GM19023 (cell line): Measurements from ENCODE around the gene PSAPL1.

Experiments
- ATAC-seq: cut with Tn5 transposase; IDR thresholded peaks from one replicate; pipeline ENCODE4 v1.9.1; 2021; ENCODE audit warnings: mild to moderate bottlenecking, moderate library complexity; ENCODE audit not compliant: unreplicated experiment

Gene PSAPL1

GRCh38 chr4:7420661-7421040 is 14.1 kb downstream of the PSAPL1 start:
- no peak for ATAC-seq

GRCh38 chr4:7419961-7420660 is 14.6 kb downstream of the PSAPL1 start:
- no peak for ATAC-seq

GRCh38 chr4:7418131-7418943 is 16.4 kb downstream of the PSAPL1 start:
- no peak for ATAC-seq

- ATAC-seq = no peak
These were observed 17.1 kb downstream of the PSAPL1 start for GRCh38 chr4:7417639-7418038.

GRCh38 chr4:7416745-7417432 is 17.8 kb downstream of the PSAPL1 start:
- no peak for ATAC-seq

- ATAC-seq = no peak
These were observed 18.6 kb downstream of the PSAPL1 start for GRCh38 chr4:7415927-7416686.

- ATAC-seq = no peak
These were observed 19.8 kb downstream of the PSAPL1 start for GRCh38 chr4:7414736-7415510.

- ATAC-seq = no peak
These were observed 20.7 kb downstream of the PSAPL1 start for GRCh38 chr4:7414046-7414445.

- no peak for ATAC-seq
These were observed 22.2 kb downstream of the PSAPL1 start for GRCh38 chr4:7412554-7412912.

GRCh38 chr4:7411896-7412553 is 22.7 kb downstream of the PSAPL1 start:
- no peak for ATAC-seq

- ATAC-seq = no peak
These were observed 23.2 kb downstream of the PSAPL1 start for GRCh38 chr4:7411491-7411890.

- ATAC-seq = no peak
These were observed 24.3 kb downstream of the PSAPL1 start for GRCh38 chr4:7410446-7410845.

GRCh38 chr4:7408166-7408565 is 26.6 kb downstream of the PSAPL1 start:
- no peak for ATAC-seq

GRCh38 chr4:7403001-7403400 is 31.7 kb downstream of the PSAPL1 start:
- no peak for ATAC-seq

GRCh38 chr4:7402526-7402925 is 32.2 kb downstream of the PSAPL1 start:
- no peak for ATAC-seq

GRCh38 chr4:7400671-7401298 is 33.9 kb downstream of the PSAPL1 start:
- ATAC-seq = no peak

GRCh38 chr4:7399440-7400234 is 35.1 kb downstream of the PSAPL1 start:
- ATAC-seq = no peak

- no peak for ATAC-seq
These were observed 35.8 kb downstream of the PSAPL1 start for GRCh38 chr4:7398788-7399439.
